Large intestine (tissue), 3 donors: ENCODE results near the gene AKT1S1. TPM values are rescaled to one million over a fixed set of nuclear protein-coding genes. Genes with fewer than 3 reads are reported as not detected.

Experiments
- DNase-seq, 2 donors: peaks; one replicate each; pipeline versions ENCODE4 v3.0.0 to v3.0.0-alpha.2; 2013
- H3K27ac ChIP-seq: one replicate; pipeline ENCODE4 v1.5.1; 2013; ENCODE audit warnings: low read length
- H3K27me3 ChIP-seq: 2 replicates; pipeline ENCODE4 v1.6.1; 2013; ENCODE audit warnings: low read length; ENCODE audit not compliant: control insufficient read depth, insufficient read depth
- H3K36me3 ChIP-seq: 2 replicates; pipeline ENCODE4 v1.6.1; 2013; ENCODE audit warnings: low read length; ENCODE audit not compliant: control insufficient read depth, insufficient read depth
- H3K4me1 ChIP-seq: one replicate; pipeline ENCODE4 v1.6.1; 2013; ENCODE audit warnings: low read length; ENCODE audit not compliant: control insufficient read depth, insufficient read depth
- H3K4me3 ChIP-seq: one replicate; pipeline ENCODE4 v1.5.1; 2013; ENCODE audit warnings: low read length
- H3K9me3 ChIP-seq: one replicate; pipeline ENCODE4 v1.6.1; 2013; ENCODE audit warnings: mild to moderate bottlenecking, low read depth, low read length, moderate library complexity; ENCODE audit not compliant: control insufficient read depth
- WGBS: methylation state at CpG from one replicate; pipeline ENCODE4 v1.1.5; 2013; ENCODE audit warnings: low lambda C conversion rate; ENCODE audit not compliant: insufficient coverage; 5-methylcytosine and 5-hydroxymethylcytosine counted together
- polyA plus RNA-seq: library from polyadenylated mRNA; unstranded; fragments of 120-200 nt; gene quantifications from one replicate; pipeline ENCODE4 v1.2.1, GENCODE V29; 2013

Gene AKT1S1
- polyA plus RNA-seq, 1 donor: 38.5 TPM

- H3K4me1 ChIP-seq: peaks cover 10% of the 10 kb centered on the region
- H3K27me3 ChIP-seq: no peaks in the 10 kb centered on the region
- no peak for DNase-seq
- no peak overlapping the region for H3K27ac ChIP-seq
- H3K9me3 ChIP-seq: peaks cover 3% of the 10 kb centered on the region
- peaks cover 22% of the 10 kb centered on the region for H3K36me3 ChIP-seq
- WGBS: no CpG with 5 or more reads among the region's 78 CpGs
- H3K4me3 ChIP-seq: peak overlapping the region; percentile 60
These were observed 25.5 kb downstream of the AKT1S1 start for GRCh38 chr19:49851456-49852259.

- H3K9me3 ChIP-seq: peaks cover 3% of the 10 kb centered on the region
- H3K27ac ChIP-seq: peak within 1 kb of the TSS; percentile 100
- H3K36me3 ChIP-seq: peaks cover 14% of the 10 kb centered on the region
- H3K4me3 ChIP-seq: peak within 1 kb of the TSS; percentile 98
- peaks cover 10% of the 10 kb centered on the region for H3K4me1 ChIP-seq
- no peaks in the 10 kb centered on the region for H3K27me3 ChIP-seq
- WGBS: no CpG with 5 or more reads among the region's 98 CpGs
- peak; percentile 85 to 91 for DNase-seq
These were observed 26.4 kb downstream of the AKT1S1 start, which contains the start of gene PTOV1 for GRCh38 chr19:49850487-49851342. PTOV1 (plus strand) TSS chr19:49851159.

GRCh38 chr19:49850221-49850486 lies 27.0 kb downstream of the AKT1S1 start:
- Histone ChIP-seq H3K27me3 (no peaks in the 10 kb centered on the region), H3K27ac (peak overlapping the region; percentile 100), H3K9me3 (peaks cover 3% of the 10 kb centered on the region), H3K4me3 (peak overlapping the region; percentile 98), H3K36me3 (peaks cover 10% of the 10 kb centered on the region), H3K4me1 (peaks cover 10% of the 10 kb centered on the region)
- DNase-seq: no peak
- WGBS: no CpG with 5 or more reads among the region's 12 CpGs

GRCh38 chr19:49849433-49850220 lies 27.5 kb downstream of the AKT1S1 start:
- H3K4me1 ChIP-seq: peaks cover 10% of the 10 kb centered on the region
- H3K36me3 ChIP-seq: peaks cover 6% of the 10 kb centered on the region
- H3K27me3 ChIP-seq: no peaks in the 10 kb centered on the region
- 89% methylated on average over 5 of the region's 15 CpGs for WGBS
- H3K9me3 ChIP-seq: peaks cover 3% of the 10 kb centered on the region
- DNase-seq: no peak
- H3K27ac ChIP-seq: no peak overlapping the region
- no peak overlapping the region for H3K4me3 ChIP-seq

- DNase-seq: no peak
- Histone ChIP-seq H3K4me1 (peaks cover 10% of the 10 kb centered on the region), H3K27me3 (no peaks in the 10 kb centered on the region), H3K27ac (no peak overlapping the region), H3K36me3 (peaks cover 2% of the 10 kb centered on the region), H3K4me3 (no peak overlapping the region), H3K9me3 (peaks cover 3% of the 10 kb centered on the region)
- WGBS: no CpG with 5 or more reads among the region's 3 CpGs
These were observed 28.2 kb downstream of the AKT1S1 start for GRCh38 chr19:49848938-49849337.

- peaks cover 3% of the 10 kb centered on the region for H3K9me3 ChIP-seq
- H3K27me3 ChIP-seq: no peaks in the 10 kb centered on the region
- 88% methylated on average over 1 of the region's 10 CpGs for WGBS
- H3K36me3 ChIP-seq: peaks cover 2% of the 10 kb centered on the region
- H3K4me3 ChIP-seq: no peak overlapping the region
- peaks cover 10% of the 10 kb centered on the region for H3K4me1 ChIP-seq
- H3K27ac ChIP-seq: no peak overlapping the region
- no peak for DNase-seq
These were observed 29.1 kb downstream of the AKT1S1 start for GRCh38 chr19:49847731-49848696.

GRCh38 chr19:49846408-49846807 lies 30.7 kb downstream of the AKT1S1 start:
- no CpG with 5 or more reads among the region's 5 CpGs for WGBS
- H3K27me3 ChIP-seq: no peaks in the 10 kb centered on the region
- H3K36me3 ChIP-seq: peaks cover 2% of the 10 kb centered on the region
- H3K4me3 ChIP-seq: no peak overlapping the region
- H3K9me3 ChIP-seq: peaks cover 3% of the 10 kb centered on the region
- DNase-seq: no peak
- no peak overlapping the region for H3K27ac ChIP-seq
- no peaks in the 10 kb centered on the region for H3K4me1 ChIP-seq

GRCh38 chr19:49845414-49845813 lies 31.7 kb downstream of the AKT1S1 start:
- H3K4me1 ChIP-seq: no peaks in the 10 kb centered on the region
- DNase-seq: no peak
- peaks cover 5% of the 10 kb centered on the region for H3K36me3 ChIP-seq
- no peak overlapping the region for H3K27ac ChIP-seq
- H3K4me3 ChIP-seq: no peak overlapping the region
- peaks cover under 1% of the 10 kb centered on the region for H3K9me3 ChIP-seq
- WGBS: no CpG with 5 or more reads among the region's 3 CpGs
- H3K27me3 ChIP-seq: no peaks in the 10 kb centered on the region

- no peak overlapping the region for H3K27ac ChIP-seq
- no peaks in the 10 kb centered on the region for H3K9me3 ChIP-seq
- no peak for DNase-seq
- H3K4me1 ChIP-seq: no peaks in the 10 kb centered on the region
- no peaks in the 10 kb centered on the region for H3K27me3 ChIP-seq
- H3K4me3 ChIP-seq: no peak overlapping the region
- H3K36me3 ChIP-seq: peaks cover 10% of the 10 kb centered on the region
- WGBS: no CpG with 5 or more reads among the region's 18 CpGs
These were observed 32.7 kb downstream of the AKT1S1 start for GRCh38 chr19:49844138-49845095.
